GM23248 (cell line): ENCODE measurements around the gene NKAIN4.

Source experiments
- EZH2 ChIP-seq: fragments of 200-600 bp; sonication (generic); IDR thresholded peaks from 2 replicates; pipeline ENCODE4 v1.6.1; 2018; ENCODE audit warnings: antibody characterized with exemption, mild to moderate bottlenecking; ENCODE audit not compliant: insufficient read depth, poor library complexity, severe bottlenecking
- EZH2phosphoT487 ChIP-seq: fragments of 200-600 bp; sonication (generic); IDR thresholded peaks from 2 replicates; pipeline ENCODE4 v1.6.1; 2018; ENCODE audit warnings: antibody characterized with exemption, moderate library complexity, mild to moderate bottlenecking, low read depth; ENCODE audit not compliant: insufficient read depth

DNA sequence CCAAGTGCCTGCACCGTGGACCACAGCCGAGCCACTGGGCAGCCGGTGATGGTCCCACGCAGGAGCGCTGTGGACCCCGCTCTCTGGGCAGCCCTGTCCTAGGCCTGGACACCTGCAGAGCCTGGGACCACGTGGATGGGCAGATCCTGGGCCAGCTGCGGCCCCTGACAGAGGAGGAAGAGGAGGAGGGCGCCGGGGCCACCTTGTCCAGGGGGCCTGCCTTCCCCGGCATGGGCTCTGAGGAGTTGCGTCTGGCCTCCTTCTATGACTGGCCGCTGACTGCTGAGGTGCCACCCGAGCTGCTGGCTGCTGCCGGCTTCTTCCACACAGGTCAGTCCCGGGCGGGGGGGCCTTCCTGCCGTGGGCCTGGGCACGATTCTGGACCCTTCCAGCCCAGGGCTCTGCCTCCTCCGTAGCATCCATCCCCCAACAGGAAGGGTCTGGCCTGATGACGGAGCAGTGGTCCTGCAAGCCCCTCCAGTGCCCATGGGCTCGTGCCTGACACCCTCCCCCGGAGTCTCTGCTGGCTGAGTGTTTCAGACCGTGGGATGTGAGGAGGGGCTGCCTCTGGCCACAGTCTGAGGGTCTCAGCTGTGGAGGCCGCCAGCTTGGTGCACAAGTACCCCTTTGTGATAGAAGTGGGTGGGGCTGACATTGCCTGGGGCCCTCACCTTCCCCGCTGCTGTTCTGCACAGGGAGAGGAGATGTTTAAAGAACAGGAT is 18.0 kb downstream of the NKAIN4 start:
- no peak for TF ChIP-seq EZH2
- TF ChIP-seq EZH2phosphoT487: no peak
